Type B pancreatic cell (in vitro differentiated cells): ENCODE measurements around the gene SCGB3A2. TPM values are rescaled to one million over a fixed set of nuclear protein-coding genes. Genes with fewer than 3 reads are reported as not detected.

Source experiments
- DNase-seq: peaks from one replicate; pipeline ENCODE4 v3.0.0; 2021; ENCODE audit warnings: mixed read lengths; ENCODE audit not compliant: unreplicated experiment; ENCODE audit errors: extremely low spot score
- H3K27ac Mint-ChIP-seq: 2 replicates; pipeline ENCODE4 v1.8.0; 2021; ENCODE audit warnings: mild to moderate bottlenecking, mixed read lengths
- H3K27me3 Mint-ChIP-seq: 2 replicates; pipeline ENCODE4 v1.8.0; 2021; ENCODE audit warnings: mixed read lengths
- H3K36me3 Mint-ChIP-seq: 2 replicates; pipeline ENCODE4 v1.8.0; 2021; ENCODE audit warnings: mixed read lengths
- H3K4me1 Mint-ChIP-seq: one replicate; pipeline ENCODE4 v1.8.0; 2021; ENCODE audit warnings: mixed read lengths; ENCODE audit not compliant: unreplicated experiment
- H3K4me3 Mint-ChIP-seq: 2 replicates; pipeline ENCODE4 v1.8.0; 2021; ENCODE audit warnings: mild to moderate bottlenecking, mixed read lengths
- H3K9me3 Mint-ChIP-seq: 2 replicates; pipeline ENCODE4 v1.8.0; 2021; ENCODE audit warnings: mixed read lengths
- CTCF ChIP-seq: fragments of 200-600 bp; sonication (generic); conservative IDR thresholded peaks from 2 replicates; pipeline ENCODE4 v1.5.0; 2021; ENCODE audit warnings: antibody characterized with exemption, mild to moderate bottlenecking
- total RNA-seq: library from RNA; stranded (reverse); gene quantifications from 2 replicates; pipeline ENCODE4 v1.2.1, GENCODE V29; 2021; ENCODE audit warnings: low replicate concordance

Gene SCGB3A2
- total RNA-seq, 1 donor from 2014 or later, result not detected

- Mint-ChIP-seq H3K4me3 (no peak overlapping the region), H3K4me1 (no peaks in the 10 kb centered on the region), H3K36me3 (no peaks in the 10 kb centered on the region), H3K27ac (no peak overlapping the region), H3K27me3 (peaks cover 14% of the 10 kb centered on the region), H3K9me3 (no peaks in the 10 kb centered on the region)
- no peak for DNase-seq
- no peak for TF ChIP-seq CTCF
These were observed 26.1 kb upstream of the SCGB3A2 start for GRCh38 chr5:147852365-147852764.

GRCh38 chr5:147853372-147853987, 25.0 kb upstream of the SCGB3A2 start:
- no peaks in the 10 kb centered on the region for H3K36me3 Mint-ChIP-seq
- H3K4me3 Mint-ChIP-seq, result no peak overlapping the region
- no peak overlapping the region for H3K27ac Mint-ChIP-seq
- DNase-seq, result no peak
- peaks cover 10% of the 10 kb centered on the region for H3K27me3 Mint-ChIP-seq
- TF ChIP-seq CTCF, result no peak
- H3K9me3 Mint-ChIP-seq, result no peaks in the 10 kb centered on the region
- no peaks in the 10 kb centered on the region for H3K4me1 Mint-ChIP-seq

- no peak for TF ChIP-seq CTCF
- DNase-seq, result no peak
- Mint-ChIP-seq H3K27ac (no peak overlapping the region), H3K36me3 (no peaks in the 10 kb centered on the region), H3K9me3 (no peaks in the 10 kb centered on the region), H3K27me3 (peaks cover 6% of the 10 kb centered on the region), H3K4me1 (no peaks in the 10 kb centered on the region), H3K4me3 (no peak overlapping the region)
These were observed 24.2 kb upstream of the SCGB3A2 start for GRCh38 chr5:147854331-147854730.

- peaks cover 4% of the 10 kb centered on the region for H3K27me3 Mint-ChIP-seq
- H3K4me1 Mint-ChIP-seq, result no peaks in the 10 kb centered on the region
- TF ChIP-seq CTCF, result no peak
- H3K36me3 Mint-ChIP-seq, result no peaks in the 10 kb centered on the region
- H3K4me3 Mint-ChIP-seq, result no peak overlapping the region
- DNase-seq, result no peak
- no peak overlapping the region for H3K27ac Mint-ChIP-seq
- H3K9me3 Mint-ChIP-seq, result no peaks in the 10 kb centered on the region
These were observed 23.4 kb upstream of the SCGB3A2 start for GRCh38 chr5:147854894-147855773.

GRCh38 chr5:147855774-147856069, 22.8 kb upstream of the SCGB3A2 start:
- Mint-ChIP-seq H3K9me3 (no peaks in the 10 kb centered on the region), H3K4me1 (no peaks in the 10 kb centered on the region), H3K4me3 (no peak overlapping the region), H3K36me3 (no peaks in the 10 kb centered on the region), H3K27ac (no peak overlapping the region), H3K27me3 (peaks cover 4% of the 10 kb centered on the region)
- DNase-seq, result no peak
- no peak for TF ChIP-seq CTCF
